ENCODE results near the gene BCAP29.

DNA sequence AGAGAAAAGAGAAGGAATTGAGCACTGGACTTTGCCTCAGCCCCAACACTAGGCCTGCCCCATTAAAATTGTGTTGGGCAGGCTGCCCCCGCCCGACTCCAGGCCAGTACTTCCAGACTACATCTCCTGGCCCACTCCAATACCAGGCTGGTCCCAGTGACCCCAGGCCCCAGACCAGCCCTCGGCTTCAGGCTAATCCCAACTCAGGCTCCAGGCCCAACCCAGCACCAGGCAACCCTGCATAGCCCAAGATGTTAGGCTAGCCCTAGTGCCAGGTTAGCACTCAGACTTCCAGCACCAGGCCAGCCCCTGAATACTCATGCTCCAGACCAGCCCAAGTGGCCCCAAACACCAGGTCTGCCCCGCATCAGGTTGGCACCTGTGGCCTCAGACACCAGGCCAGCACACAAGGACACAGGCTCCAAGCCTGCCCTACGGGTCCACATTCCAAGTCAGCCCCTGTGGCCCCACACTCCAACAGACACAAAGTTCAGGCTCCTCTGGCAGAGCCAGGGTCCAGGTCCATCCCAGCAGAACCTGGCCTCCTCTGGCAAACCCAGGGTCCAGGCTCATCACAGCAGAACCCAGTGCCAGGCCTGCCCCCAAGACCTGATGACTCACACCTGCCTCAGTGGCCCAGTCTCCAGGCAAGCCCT, 36.6 kb upstream of the BCAP29 start:
- no peak for TF ChIP-seq CTCF (IDR thresholded peaks at IDR 0.05; ENCODE audit: control extremely low read depth in 1 of 3, insufficient read depth in 1 of 3, low read depth in 1 of 3, low read length in 3 of 3)
- TF ChIP-seq POLR2A (IDR thresholded peaks at IDR 0.05; ENCODE audit: control extremely low read depth in 1 of 2, low read depth in 2 of 2, low read length in 2 of 2): no peak

All from H1 (cell line).